HL-60 (cell line): Measurements from ENCODE around the gene TMEM132D.

Experiments
- DNase-seq, 2 experiments: peaks; one replicate each; pipeline ENCODE4 v3.0.0-alpha.2; 2010 to 2020; ENCODE audit warnings: low read depth in 1 of 2, low spot score in 1 of 2
- H3K27ac ChIP-seq: fragments of 250-450 bp; sonication (Bioruptor Pico); replicated peaks from 2 replicates; pipeline ENCODE4 v1.5.1; 2020; ENCODE audit warnings: mild to moderate bottlenecking, moderate library complexity
- H3K27me3 ChIP-seq: fragments of 250-450 bp; sonication (Bioruptor Pico); 2 replicates; pipeline ENCODE4 v1.5.1; 2021; ENCODE audit warnings: mild to moderate bottlenecking, moderate library complexity; ENCODE audit not compliant: insufficient read depth, poor library complexity, severe bottlenecking
- H3K4me3 ChIP-seq: replicated peaks from 2 replicates; pipeline ENCODE4 v1.5.1; 2011; ENCODE audit warnings: mild to moderate bottlenecking, control low read depth, low read length; ENCODE audit not compliant: insufficient read depth
- GABPA ChIP-seq: IDR thresholded peaks from 2 replicates; pipeline ENCODE4 v1.6.1; 2012; ENCODE audit warnings: low read depth
- POLR2AphosphoS5 ChIP-seq: IDR thresholded peaks from 2 replicates; pipeline ENCODE4 v1.6.1; 2012; ENCODE audit warnings: low read depth
- REST ChIP-seq: IDR thresholded peaks from 2 replicates; pipeline ENCODE4 v1.6.1; 2012; ENCODE audit warnings: low read depth; ENCODE audit not compliant: insufficient replicate concordance
- SPI1 ChIP-seq: IDR thresholded peaks from 2 replicates; pipeline ENCODE4 v1.6.1; 2012; ENCODE audit warnings: low read depth, mild to moderate bottlenecking, borderline replicate concordance
- TF ChIP-seq, protein P1 (sequence below): IDR thresholded peaks from one replicate; pipeline ENCODE4 v1.5.1; 2011; ENCODE audit warnings: low read length, control low read depth, inconsistent platforms; ENCODE audit not compliant: insufficient read depth

Gene TMEM132D

GRCh38 chr12:129532707-129533499 is 370.9 kb downstream of the TMEM132D start:
- Histone ChIP-seq H3K27me3 (no peaks in the 10 kb centered on the region), H3K4me3 (no peak overlapping the region), H3K27ac (no peak overlapping the region)
- no peak for DNase-seq
- TF ChIP-seq GABPA = no peak
- TF ChIP-seq, protein P1, sequence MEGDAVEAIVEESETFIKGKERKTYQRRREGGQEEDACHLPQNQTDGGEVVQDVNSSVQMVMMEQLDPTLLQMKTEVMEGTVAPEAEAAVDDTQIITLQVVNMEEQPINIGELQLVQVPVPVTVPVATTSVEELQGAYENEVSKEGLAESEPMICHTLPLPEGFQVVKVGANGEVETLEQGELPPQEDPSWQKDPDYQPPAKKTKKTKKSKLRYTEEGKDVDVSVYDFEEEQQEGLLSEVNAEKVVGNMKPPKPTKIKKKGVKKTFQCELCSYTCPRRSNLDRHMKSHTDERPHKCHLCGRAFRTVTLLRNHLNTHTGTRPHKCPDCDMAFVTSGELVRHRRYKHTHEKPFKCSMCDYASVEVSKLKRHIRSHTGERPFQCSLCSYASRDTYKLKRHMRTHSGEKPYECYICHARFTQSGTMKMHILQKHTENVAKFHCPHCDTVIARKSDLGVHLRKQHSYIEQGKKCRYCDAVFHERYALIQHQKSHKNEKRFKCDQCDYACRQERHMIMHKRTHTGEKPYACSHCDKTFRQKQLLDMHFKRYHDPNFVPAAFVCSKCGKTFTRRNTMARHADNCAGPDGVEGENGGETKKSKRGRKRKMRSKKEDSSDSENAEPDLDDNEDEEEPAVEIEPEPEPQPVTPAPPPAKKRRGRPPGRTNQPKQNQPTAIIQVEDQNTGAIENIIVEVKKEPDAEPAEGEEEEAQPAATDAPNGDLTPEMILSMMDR = no peak
- no peak for TF ChIP-seq POLR2AphosphoS5
- no peak for TF ChIP-seq REST
- no peak for TF ChIP-seq SPI1

GRCh38 chr12:129532082-129532481 is 371.7 kb downstream of the TMEM132D start:
- TF ChIP-seq REST = no peak
- TF ChIP-seq, protein P1 = no peak
- no peak for TF ChIP-seq SPI1
- no peak for TF ChIP-seq POLR2AphosphoS5
- no peak for TF ChIP-seq GABPA
- DNase-seq = no peak
- Histone ChIP-seq H3K27ac (no peak overlapping the region), H3K27me3 (no peaks in the 10 kb centered on the region), H3K4me3 (no peak overlapping the region)

GRCh38 chr12:129530984-129531383 is 372.8 kb downstream of the TMEM132D start:
- H3K4me3 ChIP-seq = no peak overlapping the region
- H3K27me3 ChIP-seq = no peaks in the 10 kb centered on the region
- DNase-seq = no peak
- TF ChIP-seq, protein P1 = no peak
- TF ChIP-seq REST = no peak
- no peak for TF ChIP-seq SPI1
- no peak for TF ChIP-seq POLR2AphosphoS5
- no peak overlapping the region for H3K27ac ChIP-seq
